ENCODE measurements around the gene LCAT. TPM values are rescaled to one million over a fixed set of nuclear protein-coding genes. Genes with fewer than 3 reads are reported as not detected.

LCAT gene
- total RNA-seq, 4 donors from 2014 or later, result 17.9 to 43.9 (median 26.8) TPM

DNA sequence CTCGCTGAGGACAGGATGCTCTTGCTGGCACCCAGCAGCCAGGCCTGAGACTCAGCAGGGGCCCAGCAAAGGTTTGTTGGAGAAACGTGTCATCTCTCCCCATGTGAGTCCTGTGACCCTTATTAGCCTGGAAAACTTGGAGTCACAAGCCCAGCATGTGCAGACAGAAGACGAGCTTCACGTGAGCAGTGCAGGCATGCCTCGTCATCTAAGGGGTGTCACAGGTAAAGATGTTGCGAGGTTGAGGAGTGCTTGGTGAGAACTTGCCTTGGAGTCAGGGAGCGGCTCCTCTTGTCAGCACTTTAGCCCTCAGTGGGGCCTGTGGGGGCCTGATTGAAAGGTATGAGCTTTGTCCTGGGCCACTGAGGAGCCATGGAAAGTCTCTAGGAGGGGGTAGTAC is 10.1 kb downstream of the LCAT start:
- H3K27me3 ChIP-seq, result no peaks in the 10 kb centered on the region
- H3K36me3 ChIP-seq, result peaks cover 0 to 41% (median 5%) of the 10 kb centered on the region in 3 donors
- no peak overlapping the region for H3K4me3 ChIP-seq
- 80 to 82% methylated on average over 6 to 7 of the region's 7 CpGs for WGBS, 2 donors
- H3K27ac ChIP-seq, result no peak overlapping the region
- peaks cover 0 to 27% (median 20%) of the 10 kb centered on the region in 4 donors for H3K4me1 ChIP-seq
- H3K9me3 ChIP-seq, result no peaks in the 10 kb centered on the region
- no peak for DNase-seq (ENCODE audit: low spot score in 2 of 2)
- TF ChIP-seq, protein P1, sequence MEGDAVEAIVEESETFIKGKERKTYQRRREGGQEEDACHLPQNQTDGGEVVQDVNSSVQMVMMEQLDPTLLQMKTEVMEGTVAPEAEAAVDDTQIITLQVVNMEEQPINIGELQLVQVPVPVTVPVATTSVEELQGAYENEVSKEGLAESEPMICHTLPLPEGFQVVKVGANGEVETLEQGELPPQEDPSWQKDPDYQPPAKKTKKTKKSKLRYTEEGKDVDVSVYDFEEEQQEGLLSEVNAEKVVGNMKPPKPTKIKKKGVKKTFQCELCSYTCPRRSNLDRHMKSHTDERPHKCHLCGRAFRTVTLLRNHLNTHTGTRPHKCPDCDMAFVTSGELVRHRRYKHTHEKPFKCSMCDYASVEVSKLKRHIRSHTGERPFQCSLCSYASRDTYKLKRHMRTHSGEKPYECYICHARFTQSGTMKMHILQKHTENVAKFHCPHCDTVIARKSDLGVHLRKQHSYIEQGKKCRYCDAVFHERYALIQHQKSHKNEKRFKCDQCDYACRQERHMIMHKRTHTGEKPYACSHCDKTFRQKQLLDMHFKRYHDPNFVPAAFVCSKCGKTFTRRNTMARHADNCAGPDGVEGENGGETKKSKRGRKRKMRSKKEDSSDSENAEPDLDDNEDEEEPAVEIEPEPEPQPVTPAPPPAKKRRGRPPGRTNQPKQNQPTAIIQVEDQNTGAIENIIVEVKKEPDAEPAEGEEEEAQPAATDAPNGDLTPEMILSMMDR (IDR thresholded peaks at IDR 0.05), result no peak
- TF ChIP-seq POLR2A (IDR thresholded peaks at IDR 0.05) (no peak), EP300 (IDR thresholded peaks at IDR 0.05) (no peak)

DNA sequence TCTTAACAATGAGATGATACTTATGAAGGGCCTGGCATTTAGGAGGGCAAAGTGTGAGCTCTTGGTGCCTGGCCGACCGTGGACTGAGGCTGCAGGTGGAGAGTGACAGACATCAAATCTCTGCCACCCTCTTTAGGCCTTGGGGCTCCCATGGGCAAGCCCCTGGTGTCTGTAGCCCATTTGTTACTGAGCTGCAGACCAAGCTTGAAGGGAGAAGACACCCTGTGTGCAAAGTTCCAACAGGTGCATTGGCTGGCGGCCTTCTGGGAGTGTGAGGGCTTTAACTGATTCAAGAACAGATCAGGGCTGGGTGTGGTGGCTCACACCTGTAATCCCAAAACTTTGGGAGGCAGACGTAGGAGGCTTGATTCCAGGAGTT is 11.5 kb downstream of the LCAT start:
- Histone ChIP-seq H3K36me3 (peaks cover 0 to 53% (median 8%) of the 10 kb centered on the region in 3 donors), H3K4me3 (no peak overlapping the region), H3K27ac (no peak overlapping the region), H3K27me3 (no peaks in the 10 kb centered on the region), H3K4me1 (peaks cover 0 to 28% (median 19%) of the 10 kb centered on the region in 4 donors), H3K9me3 (no peaks in the 10 kb centered on the region)
- TF ChIP-seq, protein P1 (IDR thresholded peaks at IDR 0.05), result no peak
- no peak for TF ChIP-seq EP300 (IDR thresholded peaks at IDR 0.05)
- no peak for TF ChIP-seq POLR2A (IDR thresholded peaks at IDR 0.05)
- 85 to 100% methylated on average over 2 to 4 of the region's 4 CpGs for WGBS, 2 donors
- DNase-seq (ENCODE audit: low spot score in 2 of 2), result no peak

DNA sequence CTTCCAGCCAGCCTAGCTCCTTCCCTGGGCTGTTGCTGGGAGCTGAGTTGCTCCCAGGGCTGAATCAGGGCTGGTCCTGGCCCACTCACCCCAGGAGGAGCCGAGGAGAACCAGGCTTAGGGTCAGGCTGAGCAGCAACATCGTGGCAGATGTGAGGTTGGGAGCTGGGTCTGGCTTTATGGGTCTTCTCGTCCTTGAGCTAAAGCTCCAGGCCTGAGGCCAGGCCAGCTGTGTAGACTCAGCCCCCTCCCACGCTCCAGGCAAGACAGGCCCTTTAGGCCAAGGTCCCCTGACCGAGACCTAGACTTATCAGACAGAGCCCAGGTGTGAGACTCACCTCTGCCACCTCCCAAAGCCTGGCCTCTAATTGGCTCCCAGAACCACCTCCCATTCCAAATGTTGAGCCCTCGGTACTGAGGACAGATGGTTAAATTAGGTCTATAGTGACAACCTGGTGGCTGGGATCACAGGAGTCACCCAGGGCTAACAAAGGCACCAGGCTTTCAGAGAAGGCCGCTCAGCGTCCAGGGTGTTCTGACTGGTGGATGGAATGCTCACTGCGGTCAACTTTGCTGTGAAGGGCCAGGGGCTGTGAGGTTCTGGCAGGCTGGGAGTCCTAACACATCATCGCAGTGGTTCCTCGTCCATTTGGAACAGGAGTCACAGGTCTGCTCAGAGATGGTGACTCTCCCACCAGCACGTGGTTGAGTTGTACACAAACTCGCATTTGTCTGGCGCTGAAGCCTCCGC is 12.0 kb downstream of the LCAT start, which contains the start of gene CTRL:
TSS of gene CTRL (minus strand) at position 151 of the 750 bp plus-strand sequence. CDS start at position 141, 10 bp downstream.
- no peaks in the 10 kb centered on the region for H3K9me3 ChIP-seq
- 85 to 87% methylated on average over 12 to 13 of the region's 15 CpGs for WGBS, 2 donors
- H3K27me3 ChIP-seq, result no peaks in the 10 kb centered on the region
- no peak within 1 kb of the TSS for H3K4me3 ChIP-seq
- H3K4me1 ChIP-seq, result peaks cover 0 to 25% (median 13%) of the 10 kb centered on the region in 4 donors
- no peak for DNase-seq (ENCODE audit: low spot score in 2 of 2)
- H3K27ac ChIP-seq, result no peak within 1 kb of the TSS
- peaks cover 0 to 59% (median 11%) of the 10 kb centered on the region in 3 donors for H3K36me3 ChIP-seq
- TF ChIP-seq, protein P1 (IDR thresholded peaks at IDR 0.05), result no peak
- no peak for TF ChIP-seq EP300 (IDR thresholded peaks at IDR 0.05)
- no peak for TF ChIP-seq POLR2A (IDR thresholded peaks at IDR 0.05)

GRCh38 chr16:67930678-67931211 is 13.2 kb downstream of the LCAT start:
- Histone ChIP-seq H3K36me3 (peaks cover 0 to 64% (median 11%) of the 10 kb centered on the region in 3 donors), H3K9me3 (no peaks in the 10 kb centered on the region), H3K27me3 (no peaks in the 10 kb centered on the region), H3K4me3 (no peak overlapping the region), H3K4me1 (peaks cover 0 to 35% (median 12%) of the 10 kb centered on the region in 4 donors), H3K27ac (no peak overlapping the region)
- no peak for DNase-seq (ENCODE audit: low spot score in 2 of 2)
- TF ChIP-seq POLR2A (IDR thresholded peaks at IDR 0.05), result no peak
- no peak for TF ChIP-seq EP300 (IDR thresholded peaks at IDR 0.05)
- TF ChIP-seq, protein P1 (IDR thresholded peaks at IDR 0.05), result no peak
- WGBS, 2 donors, result 86 to 88% methylated on average over 14 to 16 of the region's 17 CpGs

GRCh38 chr16:67930191-67930590 is 13.7 kb downstream of the LCAT start:
- Histone ChIP-seq H3K27ac (no peak overlapping the region), H3K36me3 (peaks cover 0 to 64% (median 11%) of the 10 kb centered on the region in 3 donors), H3K4me3 (no peak overlapping the region), H3K4me1 (peaks cover 0 to 35% (median 9%) of the 10 kb centered on the region in 4 donors), H3K9me3 (no peaks in the 10 kb centered on the region), H3K27me3 (no peaks in the 10 kb centered on the region)
- WGBS, 2 donors, result 90 to 92% methylated on average over 14 of the region's 14 CpGs
- no peak for DNase-seq (ENCODE audit: low spot score in 2 of 2)
- TF ChIP-seq POLR2A (IDR thresholded peaks at IDR 0.05) (no peak), EP300 (IDR thresholded peaks at IDR 0.05) (no peak)
- TF ChIP-seq, protein P1 (IDR thresholded peaks at IDR 0.05), result no peak

Data from tibial nerve (tissue), 4 donors.